BE2C (cell line): ENCODE results near the gene INAFM1.
A peak's percentile ranks its signal among the peaks of the same experiment; 100 is the strongest.

ENCODE experiments used
- DNase-seq: peaks from one replicate; pipeline ENCODE4 v3.0.0-alpha.2; 2020
- H3K27me3 ChIP-seq: fragments of 250-450 bp; sonication (Bioruptor Pico); 2 replicates; pipeline ENCODE4 v1.5.1; 2020; ENCODE audit warnings: mild to moderate bottlenecking
- H3K36me3 ChIP-seq: fragments of 250-450 bp; sonication (Bioruptor Pico); 2 replicates; pipeline ENCODE4 v1.5.1; 2020; ENCODE audit warnings: mild to moderate bottlenecking
- H3K4me1 ChIP-seq: fragments of 250-450 bp; sonication (Bioruptor Pico); 2 replicates; pipeline ENCODE4 v1.5.1; 2020
- H3K4me3 ChIP-seq: 2 replicates; pipeline ENCODE4 v1.5.1; 2011; ENCODE audit warnings: low read depth, low read length
- H3K9me3 ChIP-seq: fragments of 250-450 bp; sonication (Bioruptor Pico); 2 replicates; pipeline ENCODE4 v1.5.1; 2020
- TF ChIP-seq, protein P1 (sequence below): IDR thresholded peaks from 2 replicates; pipeline ENCODE4 v1.5.1; 2012; ENCODE audit warnings: mild to moderate bottlenecking, low read depth, low read length

Gene INAFM1

DNA sequence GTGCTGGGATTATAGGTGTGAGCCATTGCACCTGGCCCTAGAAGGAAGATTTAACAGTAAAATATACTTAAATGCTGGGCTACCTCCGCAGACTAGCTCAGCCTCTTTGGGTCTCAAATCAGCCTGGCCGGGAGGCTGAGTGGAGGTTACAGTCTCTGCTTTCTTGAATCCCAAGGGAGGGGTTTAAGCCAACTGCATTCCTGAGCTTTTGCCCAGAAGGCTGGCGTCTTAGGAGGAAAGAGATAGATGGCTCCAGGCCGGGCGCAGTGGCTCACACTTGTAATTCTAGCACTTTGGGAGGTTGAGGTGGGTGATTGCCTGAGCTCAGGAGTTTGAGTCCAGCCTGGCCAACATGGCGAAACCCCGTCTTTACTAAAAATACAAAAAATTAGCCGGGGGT is 34.4 kb downstream of the INAFM1 start:
- no peak for DNase-seq
- H3K4me1 ChIP-seq = no peaks in the 10 kb centered on the region
- TF ChIP-seq, protein P1, sequence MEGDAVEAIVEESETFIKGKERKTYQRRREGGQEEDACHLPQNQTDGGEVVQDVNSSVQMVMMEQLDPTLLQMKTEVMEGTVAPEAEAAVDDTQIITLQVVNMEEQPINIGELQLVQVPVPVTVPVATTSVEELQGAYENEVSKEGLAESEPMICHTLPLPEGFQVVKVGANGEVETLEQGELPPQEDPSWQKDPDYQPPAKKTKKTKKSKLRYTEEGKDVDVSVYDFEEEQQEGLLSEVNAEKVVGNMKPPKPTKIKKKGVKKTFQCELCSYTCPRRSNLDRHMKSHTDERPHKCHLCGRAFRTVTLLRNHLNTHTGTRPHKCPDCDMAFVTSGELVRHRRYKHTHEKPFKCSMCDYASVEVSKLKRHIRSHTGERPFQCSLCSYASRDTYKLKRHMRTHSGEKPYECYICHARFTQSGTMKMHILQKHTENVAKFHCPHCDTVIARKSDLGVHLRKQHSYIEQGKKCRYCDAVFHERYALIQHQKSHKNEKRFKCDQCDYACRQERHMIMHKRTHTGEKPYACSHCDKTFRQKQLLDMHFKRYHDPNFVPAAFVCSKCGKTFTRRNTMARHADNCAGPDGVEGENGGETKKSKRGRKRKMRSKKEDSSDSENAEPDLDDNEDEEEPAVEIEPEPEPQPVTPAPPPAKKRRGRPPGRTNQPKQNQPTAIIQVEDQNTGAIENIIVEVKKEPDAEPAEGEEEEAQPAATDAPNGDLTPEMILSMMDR = no peak
- no peaks in the 10 kb centered on the region for H3K9me3 ChIP-seq
- peaks cover 16% of the 10 kb centered on the region for H3K27me3 ChIP-seq
- no peak overlapping the region for H3K4me3 ChIP-seq
- H3K36me3 ChIP-seq = no peaks in the 10 kb centered on the region

DNA sequence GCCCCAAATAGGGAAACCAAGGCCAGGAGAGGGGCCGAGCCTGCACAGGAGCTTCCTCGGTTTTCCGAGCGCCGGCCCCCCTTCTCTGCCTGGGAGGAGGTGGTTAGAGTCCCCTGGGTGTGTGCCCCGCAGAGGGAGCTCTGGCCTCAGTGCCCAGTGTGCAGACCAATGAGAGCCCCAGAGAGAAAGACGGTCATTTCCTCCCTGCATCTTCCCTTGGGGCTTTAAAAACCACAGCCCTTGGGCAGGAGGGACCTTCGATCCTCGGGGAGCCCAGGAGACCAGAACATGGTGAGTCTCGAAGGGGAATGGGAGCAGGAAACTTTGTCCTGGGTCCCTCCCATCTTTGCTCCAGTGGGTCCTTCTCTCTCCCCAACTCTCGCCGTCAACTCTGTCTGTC is 34.9 kb downstream of the INAFM1 start, which contains the start of gene C5AR1:
Gene C5AR1 (plus strand): TSS at position 254 of the 400 bp plus-strand sequence. CDS start 35 bp downstream, at position 289.
- Histone ChIP-seq H3K36me3 (no peaks in the 10 kb centered on the region), H3K9me3 (no peaks in the 10 kb centered on the region), H3K4me3 (no peak within 1 kb of the TSS), H3K27me3 (peaks cover 16% of the 10 kb centered on the region), H3K4me1 (no peaks in the 10 kb centered on the region)
- DNase-seq = no peak
- TF ChIP-seq, protein P1 = no peak

DNA sequence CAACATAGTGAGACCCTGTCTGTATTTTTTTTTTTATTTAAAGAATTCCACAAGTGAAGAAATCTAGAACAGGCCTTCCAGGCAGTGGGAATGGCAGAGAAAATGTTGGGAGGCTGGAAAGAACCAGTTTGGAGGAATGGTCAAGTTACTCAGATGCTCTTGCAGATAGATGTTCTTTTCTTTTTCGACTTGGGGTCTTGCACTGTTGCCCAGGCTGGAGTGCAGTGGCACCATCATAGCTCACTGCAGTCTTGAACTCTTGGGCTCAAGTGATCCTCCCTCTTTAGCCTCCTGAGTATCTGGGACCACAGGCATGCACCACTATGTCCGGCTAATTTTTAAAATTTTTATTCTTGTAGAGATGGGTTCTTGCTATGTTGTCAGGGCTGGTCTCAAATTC is 35.6 kb downstream of the INAFM1 start:
- H3K9me3 ChIP-seq = no peaks in the 10 kb centered on the region; the same call in 1 of the 2 replicates
- TF ChIP-seq, protein P1 = no peak
- H3K4me1 ChIP-seq = no peaks in the 10 kb centered on the region
- no peaks in the 10 kb centered on the region for H3K36me3 ChIP-seq
- no peak for DNase-seq
- no peak overlapping the region for H3K4me3 ChIP-seq
- H3K27me3 ChIP-seq = peaks cover 16% of the 10 kb centered on the region

DNA sequence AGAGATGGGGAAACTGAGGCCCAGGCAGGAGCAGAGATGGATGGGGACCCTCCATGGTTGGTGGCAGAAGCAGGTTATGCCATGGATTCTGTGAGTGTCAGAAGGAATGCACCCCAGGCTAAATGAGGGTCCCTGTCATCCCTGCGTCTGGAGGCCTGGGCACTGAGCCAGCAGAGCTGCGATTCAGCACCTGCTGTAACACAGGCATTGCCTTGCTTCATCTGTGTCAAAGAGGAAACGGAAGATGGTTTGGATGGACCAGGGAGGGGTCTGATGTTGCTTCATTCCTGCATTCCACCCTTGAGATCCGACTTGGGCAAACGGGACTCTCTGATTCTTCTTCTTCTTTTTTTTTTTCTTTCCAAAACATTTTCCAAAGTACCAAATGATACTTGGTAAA is 36.1 kb downstream of the INAFM1 start:
- TF ChIP-seq, protein P1 = no peak
- Histone ChIP-seq H3K4me3 (no peak overlapping the region; the same call in 1 of the 2 replicates), H3K36me3 (no peaks in the 10 kb centered on the region), H3K27me3 (peaks cover 16% of the 10 kb centered on the region), H3K4me1 (no peaks in the 10 kb centered on the region), H3K9me3 (no peaks in the 10 kb centered on the region; the same call in 1 of the 2 replicates)
- DNase-seq = peak; percentile 84

DNA sequence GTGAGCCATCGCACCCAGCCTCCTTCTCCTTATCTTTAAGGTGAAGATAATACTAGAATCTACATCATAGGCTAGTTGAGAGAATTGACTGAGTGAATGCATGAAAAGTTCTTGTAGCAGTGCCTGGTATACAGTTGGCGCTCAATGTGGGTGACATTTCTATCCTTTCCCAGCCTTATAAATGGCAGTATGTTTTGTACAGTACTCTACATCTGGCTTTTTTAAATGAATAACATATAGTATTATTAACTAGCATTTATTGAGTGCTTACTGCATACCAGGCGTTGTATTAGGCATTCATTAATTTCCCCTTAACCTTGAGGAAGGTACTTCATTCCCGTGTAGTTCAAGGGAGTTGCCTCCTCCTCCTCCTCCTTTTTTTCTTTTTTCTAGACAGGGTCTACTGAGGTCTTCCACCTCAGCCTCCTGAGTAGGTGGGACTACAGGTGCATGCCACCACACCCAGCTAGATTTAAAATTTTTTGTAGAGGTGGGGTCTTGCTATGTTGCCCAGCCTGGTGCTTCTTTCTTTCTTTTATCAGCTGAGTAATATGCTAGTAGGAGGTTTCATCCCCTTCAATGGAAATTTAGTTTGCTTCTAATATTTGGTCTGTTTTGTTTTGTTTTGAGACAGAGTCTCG is 37.8 kb downstream of the INAFM1 start:
- no peak for DNase-seq
- no peaks in the 10 kb centered on the region for H3K36me3 ChIP-seq
- H3K4me3 ChIP-seq = no peak overlapping the region
- H3K27me3 ChIP-seq = peaks cover 16% of the 10 kb centered on the region
- no peaks in the 10 kb centered on the region for H3K4me1 ChIP-seq
- H3K9me3 ChIP-seq = no peaks in the 10 kb centered on the region; the same call in 1 of the 2 replicates
- TF ChIP-seq, protein P1 = no peak

DNA sequence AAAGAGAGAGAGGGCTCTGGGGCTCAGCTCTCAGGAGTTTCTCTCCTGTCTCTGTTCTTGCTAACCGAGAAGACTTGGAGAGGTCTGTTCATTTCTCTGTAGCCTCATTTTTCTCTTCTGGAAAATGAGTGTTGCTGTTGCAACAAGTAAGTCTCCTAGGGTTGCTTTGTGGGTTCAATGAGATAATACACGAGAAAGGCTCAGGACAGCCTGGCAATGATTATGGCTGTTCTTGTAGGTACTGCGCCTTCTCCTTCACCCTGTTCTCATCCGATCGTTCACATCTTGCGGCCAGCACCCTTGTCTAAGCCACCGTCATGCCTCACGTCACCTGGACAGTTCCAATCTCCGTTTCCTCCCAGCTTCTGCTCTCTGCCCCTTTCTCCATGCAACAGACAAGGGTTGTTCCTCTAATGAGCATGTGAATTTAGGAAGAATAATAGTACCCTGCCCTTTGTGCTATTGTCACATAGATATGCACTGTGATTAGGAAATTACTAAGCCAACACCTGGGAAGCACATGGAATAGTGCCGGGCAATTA is 39.1 kb downstream of the INAFM1 start:
- Histone ChIP-seq H3K4me1 (no peaks in the 10 kb centered on the region), H3K9me3 (no peaks in the 10 kb centered on the region; the same call in 1 of the 2 replicates), H3K4me3 (no peak overlapping the region), H3K27me3 (peaks cover 15% of the 10 kb centered on the region), H3K36me3 (no peaks in the 10 kb centered on the region)
- DNase-seq = no peak
- TF ChIP-seq, protein P1 = no peak
